NCI-H2196 (cell line): ENCODE results near the gene BRCA1.
"Not testable (repeated sequence)": the region's sequence is repeated elsewhere in the genome, so short reads cannot be mapped to it uniquely, and the experiment has no call there.

Experiments used
- DNase-seq: peaks from one replicate; lab custom pipeline; 2025; ENCODE audit not compliant: unreplicated experiment; lab: John Stamatoyannopoulos, UW

The BRCA1 gene

DNA sequence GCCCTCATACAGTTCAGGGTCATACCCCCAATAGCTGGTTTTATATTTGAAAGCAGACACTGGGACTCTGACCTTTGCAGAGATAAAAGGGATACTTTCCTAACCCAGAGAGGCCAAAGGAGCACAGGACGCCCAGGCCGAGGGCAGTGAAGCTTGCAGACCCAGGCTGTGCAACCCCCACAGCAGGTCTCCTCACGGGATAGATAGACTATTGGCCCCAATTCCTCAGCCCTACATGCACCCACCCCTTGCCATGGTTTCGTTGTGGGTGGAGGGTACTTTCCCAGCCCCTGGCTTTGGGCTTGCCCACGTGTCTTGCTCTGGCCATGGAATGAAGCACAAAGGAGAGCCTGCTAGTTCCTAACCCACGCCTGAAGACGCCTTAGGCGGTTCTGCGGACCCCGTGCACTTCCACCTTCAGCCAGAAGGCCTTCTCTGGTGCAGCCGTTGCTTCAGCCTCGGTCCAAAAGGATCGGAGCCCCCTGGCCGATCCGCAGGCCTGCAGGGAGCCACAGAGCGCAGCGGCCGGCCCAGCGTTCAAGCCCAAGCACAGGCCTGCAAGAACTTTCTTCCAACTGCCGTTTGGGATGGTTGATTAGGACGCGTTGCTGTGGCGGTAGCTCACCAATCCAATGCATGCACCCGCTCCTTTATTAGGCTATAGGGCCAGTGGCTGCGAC lies 9.8 kb upstream of the BRCA1 start:
- no peak for DNase-seq

DNA sequence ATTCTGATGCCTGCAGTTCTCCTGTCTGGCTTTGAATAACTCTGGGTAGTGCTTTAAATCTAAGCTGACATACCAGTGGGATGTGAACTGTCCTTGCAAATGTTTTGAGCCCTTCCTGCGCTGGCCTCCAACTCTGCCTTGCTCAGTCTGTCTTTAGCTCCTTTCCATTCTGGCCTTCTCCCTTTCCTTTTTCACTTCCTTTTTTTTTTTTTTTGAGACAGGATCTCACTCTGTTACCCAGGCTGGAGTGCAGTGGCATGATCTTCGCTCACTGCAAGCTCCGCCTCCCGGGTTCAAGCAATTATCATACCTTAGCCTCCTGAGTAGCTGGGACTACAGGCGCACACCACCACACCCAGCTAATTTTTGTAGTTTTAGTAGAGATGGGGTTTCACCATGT lies 8.3 kb upstream of the BRCA1 start:
- not testable (repeated sequence) for DNase-seq

GRCh38 chr17:43132117-43132516 lies 7.0 kb upstream of the BRCA1 start:
- DNase-seq = no peak

DNA sequence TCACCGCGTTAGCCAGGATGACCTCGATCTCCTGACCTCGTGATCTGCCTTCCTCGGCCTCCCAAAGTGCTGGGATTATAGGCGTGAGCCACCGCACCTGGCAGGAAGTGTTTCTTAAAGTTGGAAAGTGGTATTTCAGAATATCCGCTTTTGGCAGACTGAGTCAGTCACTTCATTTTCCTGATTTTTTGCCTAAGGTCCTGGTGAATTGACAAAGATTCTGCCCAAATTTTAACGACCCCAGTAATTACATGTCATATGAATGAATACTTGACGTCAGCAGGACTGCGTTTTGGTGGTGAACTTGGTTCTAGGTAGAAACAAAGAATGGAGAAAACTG lies 4.5 kb upstream of the BRCA1 start:
- no peak for DNase-seq

- DNase-seq = not testable (repeated sequence)
Measured at GRCh38 chr17:43127333-43127876, 2.2 kb upstream of the BRCA1 start.

DNA sequence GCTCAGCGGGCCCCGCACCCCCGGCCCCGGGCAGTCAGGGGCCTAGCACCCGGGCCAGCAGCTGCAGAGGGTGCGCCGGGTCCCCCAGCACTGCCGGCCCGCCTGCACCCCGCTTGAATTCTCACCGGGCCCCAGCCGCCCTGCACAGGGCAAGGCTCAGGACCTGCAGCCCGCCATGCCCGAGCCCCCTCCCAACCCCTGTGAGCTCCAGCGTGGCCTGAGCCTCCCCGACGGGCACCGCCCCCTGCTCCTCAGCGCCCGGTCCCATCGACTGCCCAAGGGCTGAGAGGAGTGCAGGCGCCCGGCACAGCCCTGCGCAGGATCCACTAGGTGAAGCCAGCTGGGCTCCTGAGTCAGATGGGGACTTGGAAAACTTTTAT lies 1.7 kb upstream of the BRCA1 start:
- DNase-seq = no peak

DNA sequence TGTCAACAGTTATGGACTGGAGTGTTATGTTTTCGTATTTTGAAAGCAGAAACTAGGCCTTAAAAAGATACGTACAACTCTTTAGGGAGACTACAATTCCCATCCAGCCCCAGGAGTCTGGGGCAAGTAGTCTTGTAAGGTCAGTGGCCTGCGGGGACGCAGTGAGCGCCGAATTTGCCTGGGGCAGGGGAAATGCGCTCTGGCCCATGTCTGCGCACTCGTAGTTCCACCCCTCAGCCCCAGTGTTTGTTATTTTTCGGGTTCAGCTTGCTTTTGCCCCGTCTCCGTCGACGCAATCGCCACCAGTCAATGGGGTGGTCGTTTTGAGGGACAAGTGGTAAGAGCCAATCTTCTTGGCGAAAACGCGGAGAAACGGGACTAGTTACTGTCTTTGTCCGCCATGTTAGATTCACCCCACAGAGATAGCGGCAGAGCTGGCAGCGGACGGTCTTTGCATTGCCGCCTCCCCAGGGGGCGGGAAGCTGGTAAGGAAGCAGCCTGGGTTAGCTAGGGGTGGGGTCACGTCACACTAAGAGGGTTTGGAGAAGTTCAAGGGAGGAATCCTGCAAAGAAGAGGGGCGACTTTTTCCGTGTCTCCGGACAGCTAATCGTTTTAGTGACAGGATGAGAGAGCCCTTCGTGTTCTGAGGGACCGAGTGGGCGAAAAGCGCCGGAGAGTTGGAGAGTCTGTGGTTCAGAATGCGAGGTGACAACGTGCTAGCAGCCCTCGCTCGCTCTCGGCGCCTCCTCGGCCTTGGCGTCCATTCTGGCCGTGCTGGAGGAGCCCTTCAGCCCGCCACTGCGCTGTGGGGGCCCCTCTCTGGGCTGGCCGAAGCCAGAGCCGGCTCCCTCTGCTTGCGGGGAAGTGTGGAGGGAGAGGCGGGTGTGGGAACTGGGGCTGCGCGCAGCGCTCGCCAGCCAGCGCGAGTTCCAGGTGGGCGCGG lies 1.1 kb upstream of the BRCA1 start:
- no peak for DNase-seq

GRCh38 chr17:43118679-43119615 lies 6.2 kb downstream of the BRCA1 start:
- peak; percentile 0 for DNase-seq

- no peak for DNase-seq
Measured at GRCh38 chr17:43114151-43114552, 11.0 kb downstream of the BRCA1 start.

DNA sequence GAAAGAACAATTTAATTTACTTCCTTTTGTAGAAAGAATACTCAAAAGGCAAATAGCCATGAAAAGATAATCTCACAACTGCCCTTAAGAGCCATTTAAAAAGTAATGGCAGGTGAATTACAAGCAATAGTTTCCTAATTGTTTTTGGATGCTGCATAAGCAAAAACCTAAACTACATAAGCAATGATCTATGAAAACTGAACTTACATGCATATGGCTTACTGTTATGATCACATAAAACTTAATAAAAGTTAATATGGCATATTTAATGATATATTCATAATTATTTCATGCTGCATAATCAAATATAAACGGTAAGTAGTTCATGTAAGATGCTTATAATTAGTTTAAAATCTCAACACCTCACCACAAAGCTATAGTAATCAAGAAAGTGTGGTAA lies 18.6 kb downstream of the BRCA1 start:
- no peak for DNase-seq

DNA sequence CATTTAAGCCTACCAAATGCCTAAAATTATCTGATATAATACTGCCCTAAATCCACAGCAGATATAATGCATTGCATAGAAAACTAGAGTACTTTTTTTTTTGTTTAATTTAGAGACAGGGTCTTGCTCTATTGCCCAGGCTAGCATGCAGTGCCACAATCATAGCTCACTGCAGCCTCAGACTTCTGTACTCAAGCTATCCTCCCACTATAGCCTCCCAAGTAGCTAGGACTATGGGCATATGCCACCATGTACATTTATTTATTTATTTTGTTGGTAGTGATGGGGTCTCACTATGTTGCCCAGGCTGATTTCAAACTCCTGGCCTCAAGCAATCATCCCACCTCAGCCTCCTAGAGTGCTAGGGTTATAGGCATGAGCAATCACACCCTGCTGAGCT lies 20.0 kb downstream of the BRCA1 start:
- DNase-seq = no peak

GRCh38 chr17:43104665-43105064 lies 20.5 kb downstream of the BRCA1 start:
- no peak for DNase-seq

DNA sequence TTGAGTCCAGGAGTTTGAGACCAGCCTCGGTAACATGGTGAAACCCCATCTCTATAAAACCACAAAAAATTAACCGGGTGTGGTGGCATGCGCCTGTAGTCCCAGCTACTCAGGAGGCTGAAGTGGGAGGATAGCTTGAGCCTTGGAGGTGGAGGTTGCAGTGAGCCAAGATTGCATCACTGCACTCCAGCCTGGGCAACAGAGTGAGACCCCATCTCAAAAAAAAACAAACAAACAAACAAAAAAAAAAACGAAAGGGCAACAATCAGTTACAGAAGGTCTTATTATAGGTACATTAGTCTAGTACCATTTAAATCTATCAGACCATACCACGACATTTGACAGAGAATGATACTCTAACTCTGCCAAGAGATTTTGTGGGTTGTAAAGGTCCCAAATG lies 29.8 kb downstream of the BRCA1 start:
- DNase-seq = not testable (repeated sequence)

DNA sequence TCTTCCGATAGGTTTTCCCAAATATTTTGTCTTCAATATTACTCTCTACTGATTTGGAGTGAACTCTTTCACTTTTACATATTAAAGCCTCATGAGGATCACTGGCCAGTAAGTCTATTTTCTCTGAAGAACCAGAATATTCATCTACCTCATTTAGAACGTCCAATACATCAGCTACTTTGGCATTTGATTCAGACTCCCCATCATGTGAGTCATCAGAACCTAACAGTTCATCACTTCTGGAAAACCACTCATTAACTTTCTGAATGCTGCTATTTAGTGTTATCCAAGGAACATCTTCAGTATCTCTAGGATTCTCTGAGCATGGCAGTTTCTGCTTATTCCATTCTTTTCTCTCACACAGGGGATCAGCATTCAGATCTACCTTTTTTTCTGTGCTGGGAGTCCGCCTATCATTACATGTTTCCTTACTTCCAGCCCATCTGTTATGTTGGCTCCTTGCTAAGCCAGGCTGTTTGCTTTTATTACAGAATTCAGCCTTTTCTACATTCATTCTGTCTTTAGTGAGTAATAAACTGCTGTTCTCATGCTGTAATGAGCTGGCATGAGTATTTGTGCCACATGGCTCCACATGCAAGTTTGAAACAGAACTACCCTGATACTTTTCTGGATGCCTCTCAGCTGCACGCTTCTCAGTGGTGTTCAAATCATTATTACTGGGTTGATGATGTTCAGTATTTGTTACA lies 30.9 kb downstream of the BRCA1 start:
- DNase-seq = no peak

- no peak for DNase-seq
Measured at GRCh38 chr17:43092901-43093300, 32.3 kb downstream of the BRCA1 start.

DNA sequence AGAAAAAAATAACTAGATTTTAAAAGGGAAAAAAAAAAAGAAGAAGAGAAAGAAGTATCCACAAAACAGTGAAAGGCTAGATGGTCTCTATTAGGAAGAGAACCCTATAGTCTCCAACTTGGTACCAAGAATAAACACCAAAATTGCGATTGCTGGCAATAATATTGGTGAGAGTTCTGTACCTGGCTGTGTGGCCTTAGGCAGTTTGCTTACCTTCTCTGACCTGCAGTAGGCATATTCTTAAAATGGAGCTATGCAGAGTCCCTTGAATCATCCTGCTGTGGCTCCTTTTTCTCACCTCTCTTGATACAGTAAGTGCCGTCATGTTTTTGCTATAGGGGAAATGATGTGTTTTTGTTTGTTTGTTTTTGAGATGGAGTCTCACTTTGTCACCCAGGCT lies 35.1 kb downstream of the BRCA1 start:
- DNase-seq = no peak

GRCh38 chr17:43085474-43085873 lies 39.7 kb downstream of the BRCA1 start:
- no peak for DNase-seq

- no peak for DNase-seq
Measured at GRCh38 chr17:43079641-43080302, 45.4 kb downstream of the BRCA1 start.

DNA sequence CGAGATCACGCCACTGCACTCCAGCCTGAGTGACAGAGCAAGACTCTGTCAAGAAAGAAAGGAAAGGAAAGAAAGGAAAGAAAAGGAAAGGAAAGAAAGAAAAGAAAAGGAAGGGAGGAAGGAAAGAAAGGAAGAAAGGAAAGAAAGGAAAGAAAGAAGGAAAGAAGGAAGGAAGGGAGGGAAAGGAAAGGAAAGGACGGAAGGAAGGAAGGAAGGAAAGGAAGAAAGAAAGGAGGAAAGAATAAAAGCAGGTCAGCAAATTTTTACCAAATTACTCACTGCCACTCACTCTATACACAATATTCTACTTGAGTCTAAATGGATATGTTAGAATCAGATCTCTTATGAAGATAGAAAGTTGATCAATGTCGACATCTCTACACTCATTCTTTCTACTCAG lies 50.3 kb downstream of the BRCA1 start:
- DNase-seq = no peak

DNA sequence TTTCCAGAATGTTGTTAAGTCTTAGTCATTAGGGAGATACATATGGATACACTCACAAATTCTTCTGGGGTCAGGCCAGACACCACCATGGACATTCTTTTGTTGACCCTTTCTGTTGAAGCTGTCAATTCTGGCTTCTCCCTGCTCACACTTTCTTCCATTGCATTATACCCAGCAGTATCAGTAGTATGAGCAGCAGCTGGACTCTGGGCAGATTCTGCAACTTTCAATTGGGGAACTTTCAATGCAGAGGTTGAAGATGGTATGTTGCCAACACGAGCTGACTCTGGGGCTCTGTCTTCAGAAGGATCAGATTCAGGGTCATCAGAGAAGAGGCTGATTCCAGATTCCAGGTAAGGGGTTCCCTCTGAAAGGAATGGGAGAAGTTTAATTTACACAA lies 54.3 kb downstream of the BRCA1 start:
- DNase-seq = no peak
